Endothelial cell (in vitro differentiated cells): ENCODE data around the gene EN2. TPM values are rescaled to one million over a fixed set of nuclear protein-coding genes. Genes with fewer than 3 reads are reported as not detected.

Experiments
- DNase-seq: peaks from one replicate; pipeline ENCODE4 v3.0.0; 2021; ENCODE audit warnings: low spot score
- H3K27ac Mint-ChIP-seq: one replicate; pipeline ENCODE4 v1.8.0; 2021; ENCODE audit warnings: mixed read lengths, inconsistent platforms; ENCODE audit not compliant: unreplicated experiment
- H3K27me3 Mint-ChIP-seq: one replicate; pipeline ENCODE4 v1.8.0; 2021; ENCODE audit warnings: mild to moderate bottlenecking, moderate library complexity, mixed read lengths, inconsistent platforms; ENCODE audit not compliant: unreplicated experiment
- H3K36me3 Mint-ChIP-seq: one replicate; pipeline ENCODE4 v1.8.0; 2021; ENCODE audit warnings: mild to moderate bottlenecking, low read depth, mixed read lengths, inconsistent platforms; ENCODE audit not compliant: unreplicated experiment
- H3K4me1 Mint-ChIP-seq: one replicate; pipeline ENCODE4 v1.8.0; 2021; ENCODE audit warnings: mild to moderate bottlenecking, mixed read lengths, inconsistent platforms; ENCODE audit not compliant: unreplicated experiment
- H3K4me3 Mint-ChIP-seq: one replicate; pipeline ENCODE4 v1.8.0; 2021; ENCODE audit warnings: mild to moderate bottlenecking, mixed read lengths, inconsistent platforms; ENCODE audit not compliant: unreplicated experiment
- H3K9me3 Mint-ChIP-seq: one replicate; pipeline ENCODE4 v1.8.0; 2021; ENCODE audit warnings: mixed read lengths, inconsistent platforms; ENCODE audit not compliant: unreplicated experiment
- CTCF ChIP-seq: fragments of 200-600 bp; sonication (generic); IDR thresholded peaks from one replicate; pipeline ENCODE4 v1.5.0; 2021; ENCODE audit warnings: antibody characterized with exemption; ENCODE audit not compliant: unreplicated experiment
- total RNA-seq: library from RNA; stranded (reverse); fragmentation: NEBNext Ultra II Directional; extraction: Animal tissue kit (Norgen Biotek cat#: 25700); gene quantifications from one replicate; pipeline ENCODE4 v1.2.1, GENCODE V29; 2021; ENCODE audit not compliant: unreplicated experiment

EN2 gene
- total RNA-seq, 1 donor from 2014 or later = 2.1 TPM

- peaks cover 21% of the 10 kb centered on the region for H3K27me3 Mint-ChIP-seq
- DNase-seq = peak; percentile 89
- H3K4me3 Mint-ChIP-seq = peak overlapping the region; percentile 90
- H3K4me1 Mint-ChIP-seq = peaks cover 66% of the 10 kb centered on the region
- H3K36me3 Mint-ChIP-seq = peaks cover 7% of the 10 kb centered on the region
- H3K9me3 Mint-ChIP-seq = no peaks in the 10 kb centered on the region
- TF ChIP-seq CTCF = no peak
- peak overlapping the region; percentile 99 for H3K27ac Mint-ChIP-seq
These were observed 33.0 kb downstream of the EN2 start for GRCh38 chr7:155490697-155491628.

- H3K36me3 Mint-ChIP-seq = peaks cover 7% of the 10 kb centered on the region
- no peak for TF ChIP-seq CTCF
- no peak for DNase-seq
- H3K4me1 Mint-ChIP-seq = peaks cover 74% of the 10 kb centered on the region
- H3K27me3 Mint-ChIP-seq = peaks cover 21% of the 10 kb centered on the region
- H3K4me3 Mint-ChIP-seq = peak overlapping the region; percentile 90
- peak overlapping the region; percentile 99 for H3K27ac Mint-ChIP-seq
- no peaks in the 10 kb centered on the region for H3K9me3 Mint-ChIP-seq
These were observed 33.9 kb downstream of the EN2 start for GRCh38 chr7:155491812-155492211.

GRCh38 chr7:155493744-155494538 is 36.0 kb downstream of the EN2 start:
- DNase-seq = no peak
- peaks cover 77% of the 10 kb centered on the region for H3K4me1 Mint-ChIP-seq
- no peak for TF ChIP-seq CTCF
- no peak overlapping the region for H3K27ac Mint-ChIP-seq
- H3K9me3 Mint-ChIP-seq = no peaks in the 10 kb centered on the region
- H3K4me3 Mint-ChIP-seq = no peak overlapping the region
- H3K27me3 Mint-ChIP-seq = peaks cover 16% of the 10 kb centered on the region
- H3K36me3 Mint-ChIP-seq = peaks cover 5% of the 10 kb centered on the region

- no peak overlapping the region for H3K4me3 Mint-ChIP-seq
- no peak for DNase-seq
- H3K27me3 Mint-ChIP-seq = peaks cover 17% of the 10 kb centered on the region
- peaks cover 73% of the 10 kb centered on the region for H3K4me1 Mint-ChIP-seq
- TF ChIP-seq CTCF = no peak
- H3K9me3 Mint-ChIP-seq = no peaks in the 10 kb centered on the region
- no peak overlapping the region for H3K27ac Mint-ChIP-seq
- H3K36me3 Mint-ChIP-seq = peaks cover 3% of the 10 kb centered on the region
These were observed 36.6 kb downstream of the EN2 start for GRCh38 chr7:155494551-155494950.
